Fibroblast of skin of scalp (primary cell): ENCODE measurements around the gene EFNB2.

Source experiments
- DNase-seq: peaks from one replicate; pipeline ENCODE4 v3.0.0-alpha.2; 2013

The EFNB2 gene

DNA sequence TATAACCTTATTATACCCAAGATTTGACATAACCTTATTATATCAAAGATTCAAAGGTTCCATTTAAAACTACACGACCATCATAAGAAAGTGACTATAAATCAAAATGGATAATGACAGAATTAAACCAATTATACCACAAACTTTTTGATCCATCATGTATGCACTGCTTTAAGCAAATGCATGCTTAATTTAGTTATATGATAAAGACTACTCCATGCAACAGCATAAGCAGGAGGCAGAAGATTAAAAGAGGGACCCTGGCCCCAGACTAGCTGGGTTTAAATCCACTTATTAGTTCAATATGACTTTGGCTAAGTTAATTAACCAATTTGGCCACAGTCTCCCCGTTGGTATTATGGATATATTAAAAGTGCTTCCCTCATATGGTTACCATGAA, 11.4 kb downstream of the EFNB2 start:
- DNase-seq = no peak

GRCh38 chr13:106523576-106523975, 11.9 kb downstream of the EFNB2 start:
- DNase-seq = peak; percentile 68

DNA sequence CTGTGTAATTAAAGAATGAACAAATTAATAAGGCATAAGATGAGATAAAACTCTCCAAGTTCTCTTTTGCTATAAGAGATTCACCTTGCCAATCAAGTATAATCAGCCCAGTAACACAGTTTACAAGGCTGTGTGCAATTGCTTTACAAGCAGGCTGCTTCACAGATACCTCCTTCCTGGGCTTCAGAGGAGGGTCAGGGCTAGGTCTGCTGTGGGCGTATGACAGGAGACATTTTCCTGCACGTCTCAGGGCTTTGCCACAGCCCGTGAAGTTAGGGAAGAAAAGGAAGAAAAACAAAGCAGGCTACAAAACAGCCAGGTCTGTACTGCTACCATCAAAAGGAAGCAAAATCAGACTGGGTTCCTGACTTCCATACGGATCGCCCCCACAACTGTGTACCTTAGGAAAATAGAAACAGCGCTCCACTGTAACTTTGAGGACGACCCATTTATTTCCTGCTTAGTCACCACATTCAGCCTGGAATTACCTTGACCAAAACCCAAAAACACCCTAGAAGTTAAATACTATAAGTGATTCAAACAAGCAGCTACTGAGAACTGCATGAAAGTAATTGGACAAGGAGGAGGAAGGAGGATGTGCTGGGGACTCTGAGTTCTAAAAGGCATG, 12.4 kb downstream of the EFNB2 start:
- DNase-seq = no peak

DNA sequence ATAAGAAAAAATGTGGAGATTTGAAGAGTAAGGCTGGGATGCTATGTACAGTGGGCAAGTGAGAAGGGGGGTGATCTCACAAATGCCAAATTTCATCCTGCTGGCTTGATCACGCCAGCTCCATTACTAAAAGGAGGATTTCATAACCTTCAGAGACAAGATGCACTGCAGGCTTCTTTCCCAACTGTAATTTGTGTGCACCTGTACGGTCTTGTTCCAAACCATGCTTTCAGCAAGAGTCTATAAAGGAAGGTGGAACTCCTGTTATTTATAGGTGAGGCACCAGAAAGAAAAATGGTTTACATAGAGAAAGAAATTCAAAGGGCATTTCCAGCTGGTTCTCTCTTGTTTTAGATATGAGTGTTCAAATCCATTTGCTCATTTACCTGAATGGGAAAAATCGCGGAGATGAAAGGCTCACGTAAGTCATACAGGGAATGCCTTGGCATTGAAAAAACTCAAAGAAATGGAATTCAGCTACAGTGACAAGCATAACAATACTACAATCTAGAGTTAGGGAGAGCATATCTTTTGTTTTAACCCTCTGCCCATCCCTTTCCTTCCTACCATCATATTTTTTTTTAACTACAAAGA, 13.3 kb downstream of the EFNB2 start:
- no peak for DNase-seq

- no peak for DNase-seq
Observed at GRCh38 chr13:106521095-106521799, 14.2 kb downstream of the EFNB2 start.

DNA sequence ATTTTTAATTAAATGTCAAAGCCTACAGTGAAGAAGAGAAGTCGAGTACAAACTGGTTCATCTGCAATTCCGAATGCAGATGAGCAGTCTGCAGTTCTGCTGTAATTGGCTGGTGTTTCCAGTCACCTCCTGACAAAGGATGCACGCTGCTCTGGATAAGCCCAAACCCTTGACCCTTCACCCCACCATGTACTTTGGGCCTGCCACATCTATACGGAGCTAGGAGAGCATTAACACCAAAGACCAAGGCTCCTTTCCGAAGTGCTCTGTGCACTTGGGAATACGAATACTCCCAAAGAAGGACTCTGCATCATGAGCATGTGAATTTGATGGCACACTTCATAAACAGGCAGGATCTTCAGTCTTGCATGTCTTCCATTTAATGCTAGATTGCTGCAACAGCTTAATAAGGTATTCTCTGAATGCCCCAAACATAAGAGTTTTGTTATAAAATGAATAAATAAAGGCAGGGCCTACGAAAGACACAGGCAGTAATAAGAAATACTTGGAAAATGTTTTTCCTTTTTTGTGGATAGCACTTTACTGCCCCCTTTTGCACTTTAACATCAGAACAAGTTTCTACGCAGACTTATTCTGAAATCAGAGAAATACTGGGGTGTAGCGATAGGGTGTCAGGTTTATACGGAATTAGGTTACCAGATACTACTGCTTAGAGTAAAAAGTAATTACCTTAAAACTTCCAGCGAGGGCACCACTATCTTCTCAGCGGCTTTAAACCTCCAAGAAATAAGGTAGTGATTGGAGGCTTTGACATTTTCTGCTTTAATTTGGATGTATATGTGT, 15.0 kb downstream of the EFNB2 start:
- peak; percentile 63 for DNase-seq

- DNase-seq = no peak
Observed at GRCh38 chr13:106518512-106518911, 16.9 kb downstream of the EFNB2 start.

DNA sequence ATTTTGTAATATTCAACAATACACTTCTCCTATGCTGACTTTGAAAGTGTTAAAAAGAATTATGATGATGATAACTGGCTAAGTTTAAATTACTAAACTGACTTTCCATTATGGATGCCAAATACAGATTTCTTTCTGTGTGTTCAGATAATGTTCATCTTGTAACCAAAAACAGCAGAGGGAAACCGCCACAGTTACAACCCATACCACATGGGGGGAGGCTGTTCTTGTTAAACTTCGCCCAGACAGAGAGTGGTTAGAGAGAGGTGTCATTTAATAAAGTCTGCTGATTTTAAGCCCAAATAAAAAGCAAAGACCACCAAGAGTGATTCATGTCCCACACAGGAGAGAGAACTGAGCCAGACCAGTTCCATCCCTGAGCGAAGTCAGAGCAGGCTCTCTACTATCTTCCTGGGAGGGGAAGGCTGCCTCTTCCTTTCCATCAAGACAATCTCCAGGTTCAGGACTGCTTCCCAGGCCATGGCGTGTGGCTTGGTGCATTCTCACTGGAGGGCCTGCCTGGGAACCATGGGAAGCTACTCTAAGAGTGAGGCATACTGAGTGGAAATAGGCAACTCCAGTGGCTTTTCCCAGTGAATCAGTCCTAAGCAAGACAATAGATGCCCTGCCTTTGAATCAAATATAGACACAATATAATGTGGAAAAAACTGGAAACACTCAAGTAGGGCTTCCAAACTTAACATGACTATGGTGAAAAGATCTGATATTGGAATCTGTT, 18.2 kb downstream of the EFNB2 start:
- DNase-seq = peak; percentile 47

DNA sequence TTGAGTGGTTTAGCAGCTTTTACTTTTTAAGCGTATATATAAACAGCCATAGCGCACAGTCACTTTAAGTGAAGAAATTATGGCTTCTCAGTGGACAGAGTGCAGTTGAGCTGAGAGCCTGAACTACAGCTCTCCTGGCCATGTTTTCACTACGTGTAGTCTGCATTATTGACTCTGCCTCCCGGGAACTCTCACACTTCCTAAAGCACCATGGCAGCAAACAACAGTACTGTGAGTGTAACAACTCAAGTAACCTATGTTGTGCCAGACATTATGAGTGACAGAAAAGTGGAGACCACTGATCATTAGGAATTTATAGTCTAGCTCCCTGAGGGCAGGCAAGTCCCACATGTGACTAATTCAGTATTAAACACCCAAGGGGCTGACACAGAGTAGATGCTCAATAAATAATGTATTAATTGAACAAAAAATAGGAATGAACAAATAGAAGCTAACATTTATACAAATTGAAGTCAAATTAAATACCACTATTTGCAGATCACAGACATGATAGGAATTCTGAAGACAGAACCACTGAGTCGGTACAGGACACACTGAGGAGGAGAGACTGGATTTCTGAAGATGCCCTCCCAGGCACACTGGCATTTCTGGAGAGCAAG, 19.7 kb downstream of the EFNB2 start:
- no peak for DNase-seq

DNA sequence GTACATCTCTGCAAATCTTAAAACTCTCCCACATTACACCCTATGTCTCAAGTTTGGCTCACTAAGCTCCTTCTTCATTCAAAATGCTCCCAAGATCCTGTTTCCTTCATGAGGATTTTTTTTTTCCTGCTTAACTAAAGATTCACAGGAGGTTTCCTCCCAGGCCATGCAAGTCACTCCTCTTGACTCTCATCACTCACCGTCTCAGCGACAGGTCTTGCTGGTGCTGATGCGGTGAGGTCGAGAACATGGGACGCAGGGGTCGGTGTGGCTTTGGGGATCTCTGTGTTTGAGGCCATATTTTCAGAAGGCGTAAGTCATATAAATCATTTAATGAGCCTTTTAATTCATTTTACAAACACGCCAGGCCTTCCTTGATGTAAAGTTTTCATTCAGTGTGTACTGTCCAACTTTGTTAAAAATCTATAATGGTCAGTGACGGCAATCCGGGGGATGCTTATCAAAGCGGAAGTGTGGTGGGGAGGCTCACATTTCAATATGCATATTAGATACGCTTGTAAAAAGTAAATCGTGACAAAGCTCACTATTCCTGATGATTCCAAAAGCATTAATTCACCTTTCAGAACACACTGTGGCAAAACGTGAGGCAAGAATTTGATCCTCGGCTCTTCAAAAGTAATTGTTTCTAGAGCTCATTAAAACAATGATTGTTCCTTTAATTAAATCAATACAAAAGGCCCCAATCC, 20.4 kb downstream of the EFNB2 start:
- DNase-seq = no peak

- peak; percentile 48 for DNase-seq
Observed at GRCh38 chr13:106513025-106513983, 22.2 kb downstream of the EFNB2 start.

- DNase-seq = peak; percentile 93
Observed at GRCh38 chr13:106507560-106508274, 27.7 kb downstream of the EFNB2 start.

DNA sequence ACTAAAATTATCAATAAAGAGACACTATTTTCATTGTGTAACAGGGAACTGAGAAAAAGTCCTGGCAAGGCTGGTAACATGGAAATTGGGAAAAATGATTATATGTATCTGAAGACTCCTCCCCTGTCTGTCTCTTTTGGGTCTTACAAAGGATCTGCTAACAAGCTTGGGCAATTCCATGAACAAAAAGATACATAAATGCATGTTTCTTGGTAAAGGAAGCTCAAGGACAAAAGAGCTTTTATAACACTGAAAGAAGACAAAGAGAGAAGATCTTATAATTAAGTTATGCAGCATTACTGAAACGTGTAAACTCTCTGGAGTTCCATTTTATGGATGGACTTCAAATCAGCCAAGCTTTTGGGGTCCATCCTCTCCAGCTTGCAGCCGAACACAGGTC, 29.2 kb downstream of the EFNB2 start:
- DNase-seq = no peak

DNA sequence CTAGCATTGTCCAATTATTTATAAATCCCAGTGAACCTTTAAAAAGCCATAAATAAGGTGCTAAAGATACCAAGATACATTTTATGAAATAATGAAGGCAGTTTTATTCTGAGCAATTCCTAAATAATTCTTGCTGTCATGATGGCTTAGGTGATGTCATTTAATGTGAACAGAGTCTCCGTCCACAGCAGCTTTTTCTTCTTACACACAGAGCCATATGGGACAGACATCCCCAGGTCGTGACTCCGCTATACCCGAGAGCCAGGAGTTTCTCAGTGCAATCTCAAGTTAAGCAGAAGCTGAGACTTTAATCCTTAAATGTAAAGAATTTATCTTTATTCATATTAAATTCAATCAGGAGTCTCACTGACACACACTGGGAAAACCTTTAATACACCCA, 29.7 kb downstream of the EFNB2 start:
- no peak for DNase-seq

- DNase-seq = no peak
Observed at GRCh38 chr13:106505295-106505694, 30.2 kb downstream of the EFNB2 start.

- no peak for DNase-seq
Observed at GRCh38 chr13:106503730-106504453, 31.6 kb downstream of the EFNB2 start.

DNA sequence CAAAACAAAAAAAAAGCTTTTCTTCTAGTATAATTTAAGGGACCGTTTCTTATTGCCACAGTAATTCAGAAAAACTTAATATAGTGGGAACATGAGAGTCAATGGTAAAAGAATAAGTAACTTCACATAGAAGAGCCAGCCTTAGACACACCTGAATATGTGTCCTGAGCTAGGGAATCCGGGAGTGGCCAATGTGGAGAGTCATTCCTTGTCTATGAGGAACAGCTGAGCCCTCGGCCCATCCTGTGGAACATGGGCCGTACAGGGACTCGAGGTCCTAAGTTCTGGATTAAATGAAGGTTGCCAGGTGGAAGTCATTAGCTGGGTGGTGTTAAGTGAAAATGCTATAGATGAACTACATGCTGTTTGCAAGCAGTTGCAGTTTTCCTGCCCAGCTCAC, 32.2 kb downstream of the EFNB2 start:
- no peak for DNase-seq

DNA sequence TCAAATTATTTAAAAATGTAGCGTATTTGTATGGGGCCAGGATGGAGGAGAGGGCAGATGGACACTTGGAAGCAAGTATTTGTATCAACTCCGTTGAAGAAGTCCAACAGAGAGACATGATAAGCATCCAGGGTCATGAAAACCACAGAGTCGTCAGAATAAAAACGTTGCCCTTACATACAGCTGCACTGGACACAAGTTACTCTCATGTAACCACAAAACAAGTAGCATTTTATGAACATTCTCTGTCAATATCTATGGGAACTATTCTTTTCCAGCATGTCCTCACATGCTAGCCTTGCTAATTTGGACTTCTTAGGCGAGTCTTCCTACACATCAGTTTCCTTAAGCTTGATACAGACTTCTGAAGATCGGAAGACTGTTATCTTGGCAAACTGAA, 35.0 kb downstream of the EFNB2 start:
- DNase-seq = no peak

DNA sequence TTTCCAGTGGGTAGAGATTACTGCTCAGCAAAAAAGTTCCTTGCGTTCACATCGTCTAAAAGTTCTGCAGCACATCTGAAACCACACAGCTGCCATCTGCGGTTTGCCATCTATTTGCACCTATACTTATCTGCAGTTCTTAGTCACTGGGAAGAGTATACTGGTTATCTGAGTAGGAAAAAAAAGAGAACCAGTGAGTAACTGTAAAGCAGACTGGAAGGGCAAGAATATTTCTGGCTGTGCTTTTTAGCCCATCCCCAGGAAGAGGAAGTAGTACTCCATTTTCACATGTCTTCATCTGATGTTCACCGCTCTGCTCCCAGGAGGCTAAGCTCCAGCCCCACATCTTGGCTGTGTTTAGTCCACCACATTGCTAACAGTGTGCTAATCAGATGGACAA, 35.6 kb downstream of the EFNB2 start:
- DNase-seq = peak; percentile 19
